HEK293 (cell line): Measurements from ENCODE around the gene TP73.

Experiments
- CTCF ChIA-PET: fragments of 350-600 bp; formaldehyde crosslinking; extraction: SDS; loops from one replicate; lab custom pipeline; 2021; ENCODE audit warnings: antibody characterized with exemption; lab: Yijun Ruan, JAX
- POLR2A ChIA-PET: fragments of 300-600 bp; formaldehyde crosslinking; extraction: SDS; loops from one replicate; lab custom pipeline; 2020; ENCODE audit warnings: antibody characterized with exemption, inconsistent platforms; lab: Yijun Ruan, JAX
- H3K27ac ChIP-seq: fragments of 200-500 bp; sonication (Bioruptor generic); 2 replicates; pipeline ENCODE4 v1.5.1; 2014; ENCODE audit warnings: low read depth, low read length, control low read depth, inconsistent platforms; ENCODE audit errors: extremely low read depth
- H3K36me3 ChIP-seq, 2 experiments: fragments of 200-500 bp in 1 of 2; sonication (Bioruptor generic) in 1 of 2; 1 replicate in 1 of 2; 2 replicates in 1 of 2; pipeline ENCODE4 v1.5.1; 2014 to 2017; ENCODE audit warnings: inconsistent platforms in 2 of 2, low read length in 2 of 2; ENCODE audit not compliant: control insufficient read depth in 2 of 2, insufficient read depth in 1 of 2
- H3K4me1 ChIP-seq: fragments of 200-500 bp; sonication (Bioruptor generic); 2 replicates; pipeline ENCODE4 v1.5.1; 2014; ENCODE audit warnings: mild to moderate bottlenecking, low read length, inconsistent platforms; ENCODE audit not compliant: control insufficient read depth, insufficient read depth
- H3K4me3 ChIP-seq: 2 replicates; pipeline ENCODE4 v1.5.1; 2011; ENCODE audit warnings: low read depth, mild to moderate bottlenecking, control low read depth, low read length, moderate library complexity
- H3K9me3 ChIP-seq: fragments of 200-500 bp; sonication (Bioruptor generic); 2 replicates; pipeline ENCODE4 v1.5.1; 2014; ENCODE audit warnings: low read depth, low read length, inconsistent platforms; ENCODE audit not compliant: control insufficient read depth, insufficient read depth
- SP7 ChIP-seq: fragments of 450-650 bp; formaldehyde crosslinking; IDR thresholded peaks from 2 replicates; pipeline ENCODE4 v1.5.1; 2016; ENCODE audit warnings: missing biosample characterization, missing genetic modification characterization
- ZBTB49 ChIP-seq: fragments of 450-650 bp; formaldehyde crosslinking; IDR thresholded peaks from 2 replicates; pipeline ENCODE4 v1.5.1; 2016; ENCODE audit warnings: missing biosample characterization, missing genetic modification characterization, low read depth
- ZNF114 ChIP-seq: fragments of 450-650 bp; formaldehyde crosslinking; IDR thresholded peaks from 2 replicates; pipeline ENCODE4 v1.5.0; 2017; ENCODE audit warnings: missing biosample characterization, missing genetic modification characterization
- ZNF175 ChIP-seq: fragments of 450-650 bp; formaldehyde crosslinking; IDR thresholded peaks from 2 replicates; pipeline ENCODE4 v1.5.1; 2016; ENCODE audit warnings: missing biosample characterization, missing genetic modification characterization
- ZNF335 ChIP-seq: fragments of 450-650 bp; formaldehyde crosslinking; conservative IDR thresholded peaks from 2 replicates; pipeline ENCODE4 v1.5.1; 2016; ENCODE audit warnings: missing biosample characterization, missing genetic modification characterization
- ZNF404 ChIP-seq: fragments of 450-650 bp; formaldehyde crosslinking; IDR thresholded peaks from 2 replicates; pipeline ENCODE4 v1.5.1; 2017; ENCODE audit warnings: missing biosample characterization, missing genetic modification characterization
- ZNF426 ChIP-seq: fragments of 450-650 bp; formaldehyde crosslinking; IDR thresholded peaks from 2 replicates; pipeline ENCODE4 v1.5.1; 2017; ENCODE audit warnings: missing biosample characterization, missing genetic modification characterization, mild to moderate bottlenecking, inconsistent platforms, moderate library complexity
- ZNF473 ChIP-seq: fragments of 450-650 bp; formaldehyde crosslinking; IDR thresholded peaks from 2 replicates; pipeline ENCODE4 v1.5.1; 2017; ENCODE audit warnings: missing biosample characterization, missing genetic modification characterization
- ZNF704 ChIP-seq: fragments of 450-650 bp; formaldehyde crosslinking; IDR thresholded peaks from 2 replicates; pipeline ENCODE4 v1.5.1; 2016; ENCODE audit warnings: missing biosample characterization, missing genetic modification characterization
- TF ChIP-seq, protein P1 (sequence below): fragments of 450-650 bp; formaldehyde crosslinking; IDR thresholded peaks from 2 replicates; pipeline ENCODE4 v1.5.1; 2016; ENCODE audit warnings: missing biosample characterization, missing genetic modification characterization
- TF ChIP-seq, protein P2 (sequence below): fragments of 450-650 bp; formaldehyde crosslinking; IDR thresholded peaks from 2 replicates; pipeline ENCODE4 v1.5.1; 2016; ENCODE audit warnings: missing biosample characterization, missing genetic modification characterization
- TF ChIP-seq, protein P3 (sequence below): fragments of 450-650 bp; formaldehyde crosslinking; IDR thresholded peaks from 2 replicates; pipeline ENCODE4 v1.5.1; 2016; ENCODE audit warnings: missing biosample characterization, missing genetic modification characterization
- TF ChIP-seq, protein P4 (sequence below): fragments of 450-650 bp; formaldehyde crosslinking; conservative IDR thresholded peaks from 2 replicates; pipeline ENCODE4 v1.5.1; 2016; ENCODE audit warnings: low read depth, missing biosample characterization, missing genetic modification characterization
- TF ChIP-seq, protein P5 (sequence below): fragments of 450-650 bp; formaldehyde crosslinking; conservative IDR thresholded peaks from 2 replicates; pipeline ENCODE4 v1.5.1; 2016; ENCODE audit warnings: low read depth, missing biosample characterization, missing genetic modification characterization

The TP73 gene

DNA sequence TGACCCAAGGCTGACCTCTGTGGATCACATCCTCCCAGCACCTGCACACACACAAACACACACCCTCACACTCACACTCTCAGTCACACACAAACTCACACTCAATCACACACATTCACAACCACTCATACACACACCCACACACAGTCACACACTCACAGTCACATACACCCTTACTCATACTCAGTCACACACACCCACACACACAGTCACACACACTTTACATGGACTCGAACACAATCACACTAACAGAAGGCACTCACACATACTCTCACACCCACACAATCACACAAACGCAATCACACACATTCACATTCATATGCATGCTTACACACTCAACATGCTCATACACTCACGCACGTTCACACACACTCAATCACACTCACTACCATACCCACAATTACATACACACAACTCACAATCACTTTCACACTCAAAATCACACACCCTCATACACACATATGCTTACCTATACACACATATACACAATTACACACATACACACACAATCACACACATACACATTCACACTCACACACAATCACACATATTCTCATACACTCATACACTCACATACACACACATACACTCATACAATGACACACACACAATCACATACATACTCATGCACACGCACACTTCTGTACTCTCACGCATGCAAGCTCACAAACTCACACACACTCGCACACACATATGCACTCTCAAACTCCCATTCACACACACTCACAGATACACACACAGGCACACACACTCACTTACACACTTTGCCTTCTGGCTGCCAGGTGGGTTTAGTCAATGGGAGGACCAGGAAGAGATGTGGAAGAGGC, 47.1 kb upstream of the TP73 start (continued):
- peak; percentile 80; the same call in 1 of the 2 replicates for TF ChIP-seq ZNF114 (tag by site-specific recombination)
- peak; percentile 53; the same call in 1 of the 2 replicates for TF ChIP-seq ZNF175
- TF ChIP-seq, protein P1, sequence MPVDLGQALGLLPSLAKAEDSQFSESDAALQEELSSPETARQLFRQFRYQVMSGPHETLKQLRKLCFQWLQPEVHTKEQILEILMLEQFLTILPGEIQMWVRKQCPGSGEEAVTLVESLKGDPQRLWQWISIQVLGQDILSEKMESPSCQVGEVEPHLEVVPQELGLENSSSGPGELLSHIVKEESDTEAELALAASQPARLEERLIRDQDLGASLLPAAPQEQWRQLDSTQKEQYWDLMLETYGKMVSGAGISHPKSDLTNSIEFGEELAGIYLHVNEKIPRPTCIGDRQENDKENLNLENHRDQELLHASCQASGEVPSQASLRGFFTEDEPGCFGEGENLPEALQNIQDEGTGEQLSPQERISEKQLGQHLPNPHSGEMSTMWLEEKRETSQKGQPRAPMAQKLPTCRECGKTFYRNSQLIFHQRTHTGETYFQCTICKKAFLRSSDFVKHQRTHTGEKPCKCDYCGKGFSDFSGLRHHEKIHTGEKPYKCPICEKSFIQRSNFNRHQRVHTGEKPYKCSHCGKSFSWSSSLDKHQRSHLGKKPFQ (tag by site-specific recombination), result peak; percentile 71; the same call in 1 of the 2 replicates
- TF ChIP-seq, protein P2, sequence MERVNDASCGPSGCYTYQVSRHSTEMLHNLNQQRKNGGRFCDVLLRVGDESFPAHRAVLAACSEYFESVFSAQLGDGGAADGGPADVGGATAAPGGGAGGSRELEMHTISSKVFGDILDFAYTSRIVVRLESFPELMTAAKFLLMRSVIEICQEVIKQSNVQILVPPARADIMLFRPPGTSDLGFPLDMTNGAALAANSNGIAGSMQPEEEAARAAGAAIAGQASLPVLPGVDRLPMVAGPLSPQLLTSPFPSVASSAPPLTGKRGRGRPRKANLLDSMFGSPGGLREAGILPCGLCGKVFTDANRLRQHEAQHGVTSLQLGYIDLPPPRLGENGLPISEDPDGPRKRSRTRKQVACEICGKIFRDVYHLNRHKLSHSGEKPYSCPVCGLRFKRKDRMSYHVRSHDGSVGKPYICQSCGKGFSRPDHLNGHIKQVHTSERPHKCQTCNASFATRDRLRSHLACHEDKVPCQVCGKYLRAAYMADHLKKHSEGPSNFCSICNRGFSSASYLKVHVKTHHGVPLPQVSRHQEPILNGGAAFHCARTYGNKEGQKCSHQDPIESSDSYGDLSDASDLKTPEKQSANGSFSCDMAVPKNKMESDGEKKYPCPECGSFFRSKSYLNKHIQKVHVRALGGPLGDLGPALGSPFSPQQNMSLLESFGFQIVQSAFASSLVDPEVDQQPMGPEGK (tag by site-specific recombination), result peak; percentile 26; the same call in 1 of the 2 replicates
- no peak for TF ChIP-seq SP7
- TF ChIP-seq ZNF473 (tag by site-specific recombination), result peak; percentile 24; the same call in 1 of the 2 replicates
- no peak for TF ChIP-seq ZNF335 (tag by site-specific recombination)
- TF ChIP-seq ZNF704 (tag by site-specific recombination), result 0 out of 2 replicates have a peak, but pooled peaks have one; percentile 20
- TF ChIP-seq ZBTB49, result no peak
- TF ChIP-seq, protein P3, sequence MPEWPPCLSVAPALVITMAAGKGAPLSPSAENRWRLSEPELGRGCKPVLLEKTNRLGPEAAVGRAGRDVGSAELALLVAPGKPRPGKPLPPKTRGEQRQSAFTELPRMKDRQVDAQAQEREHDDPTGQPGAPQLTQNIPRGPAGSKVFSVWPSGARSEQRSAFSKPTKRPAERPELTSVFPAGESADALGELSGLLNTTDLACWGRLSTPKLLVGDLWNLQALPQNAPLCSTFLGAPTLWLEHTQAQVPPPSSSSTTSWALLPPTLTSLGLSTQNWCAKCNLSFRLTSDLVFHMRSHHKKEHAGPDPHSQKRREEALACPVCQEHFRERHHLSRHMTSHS (tag by site-specific recombination), result peak; percentile 38; the same call in 1 of the 2 replicates

DNA sequence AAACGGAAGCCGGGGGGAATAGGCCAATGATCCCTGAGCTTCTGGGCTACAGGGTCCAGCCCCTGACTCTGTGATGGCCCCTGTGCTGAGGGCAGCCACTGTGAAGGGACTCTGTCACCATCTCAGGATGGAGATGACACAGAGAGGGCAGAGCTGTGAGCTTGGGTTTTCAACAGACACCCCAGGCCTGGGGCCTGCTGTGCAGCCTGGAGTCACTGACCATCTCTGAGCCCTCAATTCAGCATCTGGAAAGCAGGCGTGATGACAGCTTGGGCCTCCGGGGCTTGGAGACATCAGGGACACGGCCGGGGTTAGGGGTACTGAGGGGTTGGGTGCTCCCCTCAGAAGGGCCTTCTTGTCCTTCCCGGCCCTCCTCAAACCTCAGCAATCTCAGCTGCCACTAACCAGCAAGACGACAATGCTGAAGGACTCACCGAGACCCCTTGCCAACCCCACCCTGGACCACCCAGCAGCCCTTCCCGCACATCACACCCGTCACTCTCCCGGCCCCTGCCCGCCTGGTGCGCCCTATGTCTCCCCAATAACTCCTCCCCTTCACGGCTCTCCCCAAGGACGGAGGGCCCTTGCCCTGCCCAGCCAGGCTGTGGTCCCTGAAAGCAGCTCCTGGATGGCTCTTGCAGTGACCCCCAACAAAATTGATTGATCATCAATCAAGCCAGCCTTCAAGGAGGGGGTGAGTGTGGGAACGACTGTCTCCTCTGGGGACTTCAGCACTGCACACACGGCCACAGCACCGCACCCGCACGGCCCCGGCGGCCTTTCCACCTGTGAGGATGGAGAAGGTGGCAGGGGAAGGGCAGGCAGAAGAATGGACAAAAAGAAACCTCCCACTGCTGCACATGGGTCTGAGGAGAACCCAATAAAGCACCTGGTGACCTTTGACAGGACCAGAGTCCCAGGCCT, 45.3 kb upstream of the TP73 start:
- CTCF ChIA-PET, result interaction anchor here (0.9 to 2.4 kb wide), 2 partner anchors 12 to 154 kb away, joined by 3 to 10 read pairs; no protein-coding TSS in a partner anchor
- TF ChIP-seq ZNF404 (tag by site-specific recombination) (no peak), SP7 (no peak), ZNF426 (tag by site-specific recombination) (no peak)
- TF ChIP-seq, protein P4, sequence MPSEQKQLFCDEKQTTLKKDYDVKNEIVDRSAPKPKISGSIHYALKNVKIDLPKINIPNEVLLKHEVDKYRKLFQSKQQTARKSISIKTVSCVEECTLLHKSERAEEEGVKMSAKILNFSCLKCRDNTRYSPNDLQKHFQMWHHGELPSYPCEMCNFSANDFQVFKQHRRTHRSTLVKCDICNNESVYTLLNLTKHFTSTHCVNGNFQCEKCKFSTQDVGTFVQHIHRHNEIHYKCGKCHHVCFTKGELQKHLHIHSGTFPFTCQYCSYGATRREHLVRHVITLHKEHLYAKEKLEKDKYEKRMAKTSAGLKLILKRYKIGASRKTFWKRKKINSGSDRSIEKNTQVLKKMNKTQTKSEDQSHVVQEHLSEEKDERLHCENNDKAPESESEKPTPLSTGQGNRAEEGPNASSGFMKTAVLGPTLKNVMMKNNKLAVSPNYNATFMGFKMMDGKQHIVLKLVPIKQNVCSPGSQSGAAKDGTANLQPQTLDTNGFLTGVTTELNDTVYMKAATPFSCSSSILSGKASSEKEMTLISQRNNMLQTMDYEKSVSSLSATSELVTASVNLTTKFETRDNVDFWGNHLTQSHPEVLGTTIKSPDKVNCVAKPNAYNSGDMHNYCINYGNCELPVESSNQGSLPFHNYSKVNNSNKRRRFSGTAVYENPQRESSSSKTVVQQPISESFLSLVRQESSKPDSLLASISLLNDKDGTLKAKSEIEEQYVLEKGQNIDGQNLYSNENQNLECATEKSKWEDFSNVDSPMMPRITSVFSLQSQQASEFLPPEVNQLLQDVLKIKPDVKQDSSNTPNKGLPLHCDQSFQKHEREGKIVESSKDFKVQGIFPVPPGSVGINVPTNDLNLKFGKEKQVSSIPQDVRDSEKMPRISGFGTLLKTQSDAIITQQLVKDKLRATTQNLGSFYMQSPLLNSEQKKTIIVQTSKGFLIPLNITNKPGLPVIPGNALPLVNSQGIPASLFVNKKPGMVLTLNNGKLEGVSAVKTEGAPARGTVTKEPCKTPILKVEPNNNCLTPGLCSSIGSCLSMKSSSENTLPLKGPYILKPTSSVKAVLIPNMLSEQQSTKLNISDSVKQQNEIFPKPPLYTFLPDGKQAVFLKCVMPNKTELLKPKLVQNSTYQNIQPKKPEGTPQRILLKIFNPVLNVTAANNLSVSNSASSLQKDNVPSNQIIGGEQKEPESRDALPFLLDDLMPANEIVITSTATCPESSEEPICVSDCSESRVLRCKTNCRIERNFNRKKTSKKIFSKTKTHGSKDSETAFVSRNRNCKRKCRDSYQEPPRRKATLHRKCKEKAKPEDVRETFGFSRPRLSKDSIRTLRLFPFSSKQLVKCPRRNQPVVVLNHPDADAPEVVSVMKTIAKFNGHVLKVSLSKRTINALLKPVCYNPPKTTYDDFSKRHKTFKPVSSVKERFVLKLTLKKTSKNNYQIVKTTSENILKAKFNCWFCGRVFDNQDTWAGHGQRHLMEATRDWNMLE (tag by site-specific recombination), result no peak
- TF ChIP-seq, protein P5, sequence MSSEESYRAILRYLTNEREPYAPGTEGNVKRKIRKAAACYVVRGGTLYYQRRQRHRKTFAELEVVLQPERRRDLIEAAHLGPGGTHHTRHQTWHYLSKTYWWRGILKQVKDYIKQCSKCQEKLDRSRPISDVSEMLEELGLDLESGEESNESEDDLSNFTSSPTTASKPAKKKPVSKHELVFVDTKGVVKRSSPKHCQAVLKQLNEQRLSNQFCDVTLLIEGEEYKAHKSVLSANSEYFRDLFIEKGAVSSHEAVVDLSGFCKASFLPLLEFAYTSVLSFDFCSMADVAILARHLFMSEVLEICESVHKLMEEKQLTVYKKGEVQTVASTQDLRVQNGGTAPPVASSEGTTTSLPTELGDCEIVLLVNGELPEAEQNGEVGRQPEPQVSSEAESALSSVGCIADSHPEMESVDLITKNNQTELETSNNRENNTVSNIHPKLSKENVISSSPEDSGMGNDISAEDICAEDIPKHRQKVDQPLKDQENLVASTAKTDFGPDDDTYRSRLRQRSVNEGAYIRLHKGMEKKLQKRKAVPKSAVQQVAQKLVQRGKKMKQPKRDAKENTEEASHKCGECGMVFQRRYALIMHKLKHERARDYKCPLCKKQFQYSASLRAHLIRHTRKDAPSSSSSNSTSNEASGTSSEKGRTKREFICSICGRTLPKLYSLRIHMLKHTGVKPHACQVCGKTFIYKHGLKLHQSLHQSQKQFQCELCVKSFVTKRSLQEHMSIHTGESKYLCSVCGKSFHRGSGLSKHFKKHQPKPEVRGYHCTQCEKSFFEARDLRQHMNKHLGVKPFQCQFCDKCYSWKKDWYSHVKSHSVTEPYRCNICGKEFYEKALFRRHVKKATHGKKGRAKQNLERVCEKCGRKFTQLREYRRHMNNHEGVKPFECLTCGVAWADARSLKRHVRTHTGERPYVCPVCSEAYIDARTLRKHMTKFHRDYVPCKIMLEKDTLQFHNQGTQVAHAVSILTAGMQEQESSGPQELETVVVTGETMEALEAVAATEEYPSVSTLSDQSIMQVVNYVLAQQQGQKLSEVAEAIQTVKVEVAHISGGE (tag by site-specific recombination), result no peak

More for the DNA sequence above, 45.3 kb upstream of the TP73 start:
- Histone ChIP-seq H3K36me3 (no peaks in the 10 kb centered on the region), H3K27ac (no peak overlapping the region), H3K4me1 (no peaks in the 10 kb centered on the region), H3K4me3 (no peak overlapping the region), H3K9me3 (no peaks in the 10 kb centered on the region)
- POLR2A ChIA-PET, result no interaction called here
